GM12874 (cell line): ENCODE measurements around the gene ACADSB.

Source experiments
- CTCF ChIP-seq: IDR thresholded peaks from 2 replicates; pipeline ENCODE4 v1.5.1; 2011; ENCODE audit warnings: low read depth, mild to moderate bottlenecking, control low read depth, low read length, moderate library complexity; ENCODE audit not compliant: insufficient read depth

ACADSB gene

GRCh38 chr10:122995936-122996335 is 12.9 kb upstream of the ACADSB start:
- no peak for TF ChIP-seq CTCF

GRCh38 chr10:122997864-122998263 is 10.9 kb upstream of the ACADSB start:
- no peak for TF ChIP-seq CTCF

- TF ChIP-seq CTCF: no peak
These were observed 10.4 kb upstream of the ACADSB start for GRCh38 chr10:122998360-122998917.

- no peak for TF ChIP-seq CTCF
These were observed 9.9 kb upstream of the ACADSB start for GRCh38 chr10:122998934-122999333.

- TF ChIP-seq CTCF: no peak
These were observed 9.5 kb upstream of the ACADSB start for GRCh38 chr10:122999347-122999746.

GRCh38 chr10:123000155-123000554 is 8.7 kb upstream of the ACADSB start:
- no peak for TF ChIP-seq CTCF

- TF ChIP-seq CTCF: no peak
These were observed 7.4 kb upstream of the ACADSB start for GRCh38 chr10:123001370-123001769.
